ENCODE data around the gene PCDHB10. TPM values are rescaled to one million over a fixed set of nuclear protein-coding genes. Genes with fewer than 3 reads are reported as not detected.
"Not testable (repeated sequence)": the region's sequence is repeated elsewhere in the genome, so short reads cannot be mapped to it uniquely, and the experiment has no call there.

The PCDHB10 gene
- polyA plus RNA-seq, 6 donors from 2014 or later = not detected

- peaks cover 20 to 59% (median 29%) of the 10 kb centered on the region in 3 donors for H3K27me3 Mint-ChIP-seq
- no peak within 1 kb of the TSS for H3K4me3 Mint-ChIP-seq
- ATAC-seq (ENCODE audit: low read depth in 2 of 2) = no peak
- DNase-seq = no peak
- H3K27ac Mint-ChIP-seq = no peak within 1 kb of the TSS
- peaks cover 22 to 29% of the 10 kb centered on the region in 2 donors for H3K36me3 Mint-ChIP-seq
- no peaks in the 10 kb centered on the region for H3K4me1 Mint-ChIP-seq
- peaks cover 10 to 78% (median 39%) of the 10 kb centered on the region in 7 donors for H3K9me3 Mint-ChIP-seq
These were observed 7.4 kb downstream of the PCDHB10 start, which contains the start of gene PCDHB11 for GRCh38 chr5:141199359-141200235. TSS of gene PCDHB11 (plus strand) at chr5:141199627. CDS start at chr5:141199775, 148 bp downstream.

GRCh38 chr5:141201126-141201525, 9.0 kb downstream of the PCDHB10 start:
- Mint-ChIP-seq H3K36me3 (peaks cover 21 to 27% of the 10 kb centered on the region in 2 donors), H3K9me3 (peaks cover 10 to 66% (median 35%) of the 10 kb centered on the region in 7 donors), H3K27me3 (peaks cover 20 to 68% (median 37%) of the 10 kb centered on the region in 3 donors), H3K27ac (peak overlapping the region in 1 of 6 donors; percentile 37)
- DNase-seq; ATAC-seq (ENCODE audit: low read depth in 2 of 2); H3K4me1 Mint-ChIP-seq; H3K4me3 Mint-ChIP-seq: not testable (repeated sequence)

GRCh38 chr5:141201646-141202045, 9.5 kb downstream of the PCDHB10 start:
- ATAC-seq (ENCODE audit: low read depth in 2 of 2); H3K4me1 Mint-ChIP-seq; H3K4me3 Mint-ChIP-seq; DNase-seq: not testable (repeated sequence)
- H3K9me3 Mint-ChIP-seq = peaks cover 10 to 60% (median 30%) of the 10 kb centered on the region in 7 donors
- H3K27me3 Mint-ChIP-seq = peaks cover 24 to 74% (median 40%) of the 10 kb centered on the region in 3 donors
- peak overlapping the region in 2 of 6 donors; percentile 44 to 68 for H3K27ac Mint-ChIP-seq
- H3K36me3 Mint-ChIP-seq = peaks cover 15 to 22% of the 10 kb centered on the region in 2 donors

GRCh38 chr5:141208478-141208877, 16.3 kb downstream of the PCDHB10 start, which contains the start of gene PCDHB12:
TSS of gene PCDHB12 (plus strand) at chr5:141208719. CDS start at chr5:141208908, 189 bp downstream.
- ATAC-seq (ENCODE audit: low read depth in 2 of 2) (no peak), DNase-seq (no peak)
- Mint-ChIP-seq H3K4me1 (no peaks in the 10 kb centered on the region), H3K9me3 (peaks cover 0 to 32% (median 10%) of the 10 kb centered on the region in 7 donors), H3K36me3 (peaks cover 0 to 6% of the 10 kb centered on the region in 2 donors), H3K27me3 (peaks cover 51 to 70% (median 57%) of the 10 kb centered on the region in 3 donors), H3K27ac (peak within 1 kb of the TSS in 1 of 6 donors; percentile 71), H3K4me3 (peak within 1 kb of the TSS in 2 of 8 donors; percentile 9 to 38)

GRCh38 chr5:141210281-141210680, 18.1 kb downstream of the PCDHB10 start:
- not testable (repeated sequence) for H3K36me3 Mint-ChIP-seq; H3K4me1 Mint-ChIP-seq; DNase-seq; H3K4me3 Mint-ChIP-seq; H3K27ac Mint-ChIP-seq; ATAC-seq (ENCODE audit: low read depth in 2 of 2)
- H3K9me3 Mint-ChIP-seq = peaks cover 0 to 47% (median 16%) of the 10 kb centered on the region in 7 donors
- H3K27me3 Mint-ChIP-seq = peaks cover 62 to 76% (median 63%) of the 10 kb centered on the region in 3 donors

GRCh38 chr5:141210849-141211248, 18.7 kb downstream of the PCDHB10 start:
- not testable (repeated sequence) for DNase-seq; H3K27ac Mint-ChIP-seq; H3K4me1 Mint-ChIP-seq; ATAC-seq (ENCODE audit: low read depth in 2 of 2); H3K4me3 Mint-ChIP-seq; H3K36me3 Mint-ChIP-seq
- Mint-ChIP-seq H3K9me3 (peaks cover 0 to 50% (median 19%) of the 10 kb centered on the region in 7 donors), H3K27me3 (peaks cover 61 to 77% (median 62%) of the 10 kb centered on the region in 3 donors)

- DNase-seq; H3K4me3 Mint-ChIP-seq; H3K27ac Mint-ChIP-seq; H3K4me1 Mint-ChIP-seq; ATAC-seq (ENCODE audit: low read depth in 2 of 2): not testable (repeated sequence)
- Mint-ChIP-seq H3K9me3 (peaks cover 4 to 70% (median 34%) of the 10 kb centered on the region in 7 donors), H3K36me3 (peaks cover 7 to 20% of the 10 kb centered on the region in 2 donors), H3K27me3 (peaks cover 51 to 70% (median 51%) of the 10 kb centered on the region in 3 donors)
These were observed 21.6 kb downstream of the PCDHB10 start, which contains the start of gene PCDHB13 for GRCh38 chr5:141213656-141214339. TSS of gene PCDHB13 (plus strand) at chr5:141213919. CDS start at chr5:141214124, 205 bp downstream.

- ATAC-seq (ENCODE audit: low read depth in 2 of 2); H3K4me1 Mint-ChIP-seq; H3K4me3 Mint-ChIP-seq; H3K27ac Mint-ChIP-seq; DNase-seq: not testable (repeated sequence)
- H3K27me3 Mint-ChIP-seq = peaks cover 49 to 67% (median 53%) of the 10 kb centered on the region in 3 donors
- peaks cover 7 to 70% (median 39%) of the 10 kb centered on the region in 7 donors for H3K9me3 Mint-ChIP-seq
- H3K36me3 Mint-ChIP-seq = peaks cover 11 to 23% of the 10 kb centered on the region in 2 donors
These were observed 22.4 kb downstream of the PCDHB10 start for GRCh38 chr5:141214583-141214982.

- not testable (repeated sequence) for H3K4me1 Mint-ChIP-seq; ATAC-seq (ENCODE audit: low read depth in 2 of 2); DNase-seq; H3K27ac Mint-ChIP-seq; H3K4me3 Mint-ChIP-seq
- Mint-ChIP-seq H3K36me3 (peaks cover 12 to 30% of the 10 kb centered on the region in 2 donors), H3K9me3 (peaks cover 9 to 73% (median 38%) of the 10 kb centered on the region in 7 donors), H3K27me3 (peaks cover 49 to 68% (median 62%) of the 10 kb centered on the region in 3 donors)
These were observed 23.4 kb downstream of the PCDHB10 start for GRCh38 chr5:141215504-141215903.

GRCh38 chr5:141216035-141216434, 23.9 kb downstream of the PCDHB10 start:
- H3K27me3 Mint-ChIP-seq = peaks cover 53 to 68% (median 65%) of the 10 kb centered on the region in 3 donors
- H3K27ac Mint-ChIP-seq; DNase-seq; H3K4me1 Mint-ChIP-seq; ATAC-seq (ENCODE audit: low read depth in 2 of 2): not testable (repeated sequence)
- peak overlapping the region in 1 of 8 donors; percentile 22 for H3K4me3 Mint-ChIP-seq
- peaks cover 15 to 26% of the 10 kb centered on the region in 2 donors for H3K36me3 Mint-ChIP-seq
- peaks cover 8 to 75% (median 35%) of the 10 kb centered on the region in 7 donors for H3K9me3 Mint-ChIP-seq

GRCh38 chr5:141223112-141223783, 31.1 kb downstream of the PCDHB10 start, which contains the start of gene PCDHB14:
TSS of gene PCDHB14 (plus strand) at chr5:141223343. CDS start at chr5:141223506, 163 bp downstream.
- H3K27me3 Mint-ChIP-seq = peaks cover 39 to 73% (median 46%) of the 10 kb centered on the region in 3 donors

GRCh38 chr5:141224844-141225243, 32.7 kb downstream of the PCDHB10 start:
- DNase-seq; H3K4me3 Mint-ChIP-seq; H3K27ac Mint-ChIP-seq; H3K4me1 Mint-ChIP-seq; H3K36me3 Mint-ChIP-seq; ATAC-seq (ENCODE audit: low read depth in 2 of 2): not testable (repeated sequence)
- peaks cover 35 to 68% (median 37%) of the 10 kb centered on the region in 3 donors for H3K27me3 Mint-ChIP-seq
- peaks cover 6 to 64% (median 26%) of the 10 kb centered on the region in 7 donors for H3K9me3 Mint-ChIP-seq

More at GRCh38 chr5:141223112-141223783, 31.1 kb downstream of the PCDHB10 start, which contains the start of gene PCDHB14:
- no peak within 1 kb of the TSS for H3K27ac Mint-ChIP-seq
- DNase-seq (no peak), ATAC-seq (ENCODE audit: low read depth in 2 of 2) (no peak)
- H3K36me3 Mint-ChIP-seq = peaks cover 11 to 12% of the 10 kb centered on the region in 2 donors
- H3K9me3 Mint-ChIP-seq = peaks cover 4 to 73% (median 32%) of the 10 kb centered on the region in 7 donors
- H3K4me3 Mint-ChIP-seq = peak within 1 kb of the TSS in 5 of 8 donors; percentile 9 to 68 (median 45)
- H3K4me1 Mint-ChIP-seq = peaks cover 0 to 10% (median 0%) of the 10 kb centered on the region in 3 donors
